GM21390 (cell line): ENCODE results near the gene ZNF746.
"Not testable (repeated sequence)": the region's sequence is repeated elsewhere in the genome, so short reads cannot be mapped to it uniquely, and the experiment has no call there.

Source experiments
- ATAC-seq: cut with Tn5 transposase; IDR thresholded peaks from one replicate; pipeline ENCODE4 v1.9.1; 2021; ENCODE audit not compliant: unreplicated experiment

The ZNF746 gene

DNA sequence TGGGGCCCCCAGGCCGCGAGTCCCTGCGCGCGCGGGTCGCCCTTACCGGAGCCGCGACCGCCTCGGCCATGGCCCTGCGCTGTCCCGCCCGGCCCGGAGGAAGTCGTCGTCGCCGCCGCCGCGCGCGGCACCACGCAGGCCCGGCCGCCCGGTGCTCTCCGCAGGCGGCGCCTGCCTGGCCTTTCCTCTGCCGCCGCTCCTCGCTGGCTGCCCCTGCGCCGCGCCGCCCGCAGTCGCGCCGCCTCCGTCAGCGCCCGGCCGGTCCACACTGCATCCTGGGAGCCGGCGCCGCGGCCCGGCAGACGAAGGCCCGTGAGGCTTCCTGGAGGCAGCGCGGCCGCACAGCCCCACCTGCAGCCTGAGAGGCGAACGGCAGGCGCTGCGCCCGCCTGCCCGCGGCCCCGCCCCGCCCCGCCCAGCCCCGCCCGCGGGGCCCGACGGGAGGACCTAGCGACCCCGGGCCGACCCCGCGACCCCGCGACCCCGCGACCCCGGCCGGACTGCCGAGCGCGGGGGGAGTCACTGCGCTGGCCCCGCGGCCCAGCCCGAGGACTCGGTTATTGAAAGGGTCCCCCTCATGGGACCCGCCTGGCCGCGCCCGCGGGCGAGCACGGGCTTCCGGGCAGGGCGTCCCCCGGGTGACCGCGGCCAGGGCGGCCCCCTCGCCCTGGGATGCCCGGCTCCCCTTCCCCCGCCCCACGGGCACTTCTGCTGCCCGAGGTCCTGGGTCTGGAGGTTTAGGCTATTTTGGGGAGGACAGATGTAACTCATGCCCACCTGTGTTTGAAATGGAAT is at the start of gene ZNF746:
Gene ZNF746, minus strand, starts transcription at position 343 of the 795 bp plus-strand sequence. Its CDS starts 273 bp downstream, at position 70.
- peak; percentile 96 for ATAC-seq

GRCh38 chr7:149547126-149547525 is 49.5 kb upstream of the ZNF746 start:
- no peak for ATAC-seq

GRCh38 chr7:149546331-149546730 is 48.7 kb upstream of the ZNF746 start:
- ATAC-seq: no peak

DNA sequence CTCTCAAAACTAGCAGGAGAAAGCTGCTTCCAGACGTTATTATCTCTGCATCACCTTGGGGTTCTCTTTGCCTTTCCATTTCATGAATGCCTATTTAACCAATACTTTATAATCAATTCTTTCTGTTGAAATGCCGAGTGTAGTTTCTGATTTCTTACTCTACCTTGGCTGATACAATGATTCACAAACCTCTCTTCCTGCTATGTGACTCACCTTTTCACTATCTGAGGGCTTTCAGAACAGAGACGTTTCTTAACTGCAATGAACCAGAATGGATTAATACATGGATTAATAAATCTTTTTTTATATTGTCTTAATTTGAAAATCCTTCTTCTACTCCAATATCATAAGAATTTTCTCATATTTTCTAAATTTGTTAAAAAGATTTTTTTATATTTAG is 46.4 kb upstream of the ZNF746 start:
- no peak for ATAC-seq

DNA sequence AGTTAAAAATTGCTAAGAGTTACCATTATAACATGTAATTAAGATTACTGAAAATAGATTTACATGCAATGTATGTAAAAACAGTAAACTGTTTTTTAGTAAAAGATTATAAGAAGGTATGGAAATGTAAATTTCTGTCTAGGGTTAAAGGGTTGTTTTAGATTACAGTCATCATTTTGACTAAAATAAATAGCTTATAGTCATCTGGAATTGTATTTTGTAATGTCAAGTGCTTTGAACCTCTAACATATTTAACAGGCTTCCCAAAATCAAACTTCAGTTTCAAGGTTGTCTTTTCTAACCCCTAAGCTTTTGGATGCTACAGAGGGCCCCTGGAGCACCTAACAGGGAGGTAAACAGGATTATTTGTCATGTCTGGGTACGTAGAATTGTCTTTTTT is 35.0 kb upstream of the ZNF746 start:
- no peak for ATAC-seq

DNA sequence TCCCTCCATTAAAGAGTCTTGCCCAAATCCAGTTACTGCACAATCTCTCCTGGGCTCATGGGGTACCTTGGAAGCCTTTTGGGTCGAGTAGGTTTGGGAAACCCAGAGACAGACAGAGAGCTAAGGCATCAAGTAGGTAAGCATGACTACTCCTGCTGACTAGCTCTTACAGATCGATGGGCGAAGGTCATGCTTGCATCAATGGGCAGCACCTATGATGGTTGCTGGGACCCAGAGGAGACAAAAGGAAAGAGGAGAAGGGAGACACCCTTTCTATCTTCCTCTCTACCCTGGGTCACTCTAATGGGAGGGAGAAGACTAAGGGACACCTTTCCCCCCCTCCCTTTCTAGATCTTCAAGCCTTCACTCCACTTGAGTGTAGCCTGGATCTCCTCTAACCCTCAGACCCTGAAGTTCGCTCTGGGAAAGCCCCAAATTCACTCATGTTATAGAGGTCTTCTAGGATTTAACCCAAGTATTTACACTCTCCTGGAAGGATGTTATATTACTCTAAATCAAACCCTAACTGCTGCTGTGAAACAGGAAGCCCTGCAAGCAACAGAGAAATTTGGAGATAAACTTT is 31.6 kb upstream of the ZNF746 start:
- ATAC-seq: no peak

GRCh38 chr7:149527414-149527813 is 29.8 kb upstream of the ZNF746 start:
- no peak for ATAC-seq

GRCh38 chr7:149525280-149525679 is 27.7 kb upstream of the ZNF746 start:
- ATAC-seq: no peak

DNA sequence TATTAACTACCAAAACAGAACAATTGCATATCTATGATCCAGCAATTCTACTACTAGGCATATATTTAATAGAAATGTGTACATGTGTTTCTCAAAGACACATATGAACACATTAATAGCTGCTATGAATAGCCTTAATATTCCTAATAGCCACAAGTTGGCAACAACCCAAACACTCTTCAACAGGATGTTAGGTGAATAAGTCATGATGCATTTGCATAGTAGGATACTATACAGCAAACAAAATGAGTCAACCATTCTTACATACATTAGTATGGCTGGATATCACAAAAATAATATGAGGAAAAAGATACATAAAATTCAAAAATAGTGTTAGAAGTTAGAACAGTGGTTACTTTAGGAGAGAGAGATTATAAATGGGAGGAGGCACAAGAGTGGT is 26.8 kb upstream of the ZNF746 start:
- no peak for ATAC-seq

DNA sequence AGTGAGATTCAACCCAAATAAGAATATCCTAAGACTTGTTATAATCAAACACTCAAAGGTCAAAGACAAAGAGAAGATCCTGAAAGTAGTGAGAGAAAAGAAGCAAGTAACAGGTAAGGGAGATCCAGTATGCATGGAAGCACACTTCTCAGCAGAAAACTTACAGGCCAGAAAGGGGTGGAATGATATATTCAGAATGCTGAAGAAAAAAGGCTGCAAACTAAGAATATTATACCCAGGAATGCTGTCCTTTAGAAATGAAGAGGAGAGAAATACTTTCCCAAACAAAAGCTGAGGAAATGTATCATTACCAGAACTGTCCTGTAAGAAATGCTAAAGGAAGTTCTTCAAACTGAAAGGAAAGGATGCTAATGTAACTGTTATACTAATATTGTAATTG is 12.6 kb upstream of the ZNF746 start:
- ATAC-seq: no peak

- no peak for ATAC-seq
These were observed 12.2 kb upstream of the ZNF746 start for GRCh38 chr7:149509774-149510173.

GRCh38 chr7:149505551-149505950 is 7.9 kb upstream of the ZNF746 start:
- ATAC-seq: no peak

DNA sequence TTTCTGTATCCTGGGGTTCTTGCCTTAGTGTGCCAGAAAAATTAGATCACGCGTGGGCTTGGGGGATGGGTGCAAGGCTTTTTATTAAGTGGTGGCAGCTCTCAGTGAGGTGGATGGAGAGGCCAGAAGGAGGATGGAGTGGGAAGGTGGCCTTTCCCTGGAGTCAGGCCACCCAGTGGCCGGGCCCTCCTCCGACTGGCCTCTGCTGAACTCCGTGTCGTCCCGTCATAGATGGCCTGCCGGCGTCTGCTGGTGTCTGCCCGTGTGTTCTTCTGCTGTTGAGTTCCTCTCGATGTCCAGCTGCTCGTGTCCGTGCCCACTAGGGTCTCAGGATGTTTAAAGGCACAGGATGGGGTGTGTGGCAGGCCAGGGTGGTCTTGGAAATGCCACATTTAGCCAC is 4.0 kb upstream of the ZNF746 start:
- no peak for ATAC-seq

DNA sequence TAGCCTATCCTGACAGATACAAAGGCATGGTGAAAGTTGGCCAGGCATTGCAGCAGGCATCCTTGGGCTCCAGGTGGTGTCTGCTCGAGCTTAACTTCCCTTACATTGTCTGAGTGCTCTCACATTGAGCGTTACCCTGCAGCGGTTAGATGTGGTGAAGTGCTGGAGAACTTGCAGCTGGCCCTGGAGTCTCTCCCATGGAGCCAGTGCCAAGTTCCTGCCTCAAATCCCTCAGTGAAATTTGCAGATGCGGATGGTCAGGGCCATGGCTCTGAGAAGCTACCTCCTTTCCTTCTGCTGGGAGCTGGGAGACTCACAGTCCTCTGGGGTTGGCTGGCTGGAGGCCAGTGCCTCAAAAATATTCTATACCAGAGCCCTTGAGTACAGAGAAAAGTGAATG is 3.3 kb upstream of the ZNF746 start:
- no peak for ATAC-seq

- ATAC-seq: no peak
These were observed 2.6 kb upstream of the ZNF746 start for GRCh38 chr7:149500201-149500600.

GRCh38 chr7:149498811-149499210 is 1.2 kb upstream of the ZNF746 start:
- no peak for ATAC-seq

DNA sequence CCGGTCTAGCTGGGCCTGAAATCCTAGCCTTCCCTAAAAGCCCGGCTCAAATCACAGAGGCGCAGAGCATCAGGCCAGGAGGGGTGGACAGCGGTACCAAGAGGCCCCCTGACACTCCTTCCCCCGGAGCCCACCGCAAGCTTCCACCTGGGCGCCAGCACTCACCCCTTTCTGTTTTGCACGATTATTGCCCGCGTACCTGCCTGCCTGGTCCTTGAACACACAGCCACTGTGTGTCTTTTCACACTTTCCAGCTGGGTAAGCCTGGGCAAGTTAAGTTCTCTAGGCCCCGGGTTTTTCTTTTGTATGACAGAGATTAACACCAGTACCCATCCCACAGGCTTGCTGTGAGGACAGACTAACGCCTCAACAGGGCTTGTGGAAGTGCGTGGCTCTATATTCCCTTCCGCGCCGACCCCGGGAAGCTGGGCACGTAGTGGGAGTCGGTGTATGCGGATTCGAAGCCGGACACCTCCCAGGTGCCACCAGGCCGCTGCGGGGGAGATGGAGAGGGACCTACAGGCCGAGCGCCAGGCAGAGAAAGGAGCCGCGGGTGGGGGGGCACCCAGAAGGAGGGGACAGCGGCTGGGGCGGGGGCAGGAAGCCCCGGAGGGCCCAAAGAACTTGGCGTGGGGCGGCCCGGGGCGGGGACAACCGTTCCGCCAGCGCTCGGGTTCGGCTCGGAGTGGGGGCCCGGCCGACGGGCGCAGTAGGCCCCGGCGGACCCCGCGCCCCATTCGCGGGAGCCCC is 792 bp downstream of the ZNF746 start:
- peak; percentile 36 for ATAC-seq

- ATAC-seq: no peak
These were observed 1.6 kb downstream of the ZNF746 start for GRCh38 chr7:149495785-149496641.

DNA sequence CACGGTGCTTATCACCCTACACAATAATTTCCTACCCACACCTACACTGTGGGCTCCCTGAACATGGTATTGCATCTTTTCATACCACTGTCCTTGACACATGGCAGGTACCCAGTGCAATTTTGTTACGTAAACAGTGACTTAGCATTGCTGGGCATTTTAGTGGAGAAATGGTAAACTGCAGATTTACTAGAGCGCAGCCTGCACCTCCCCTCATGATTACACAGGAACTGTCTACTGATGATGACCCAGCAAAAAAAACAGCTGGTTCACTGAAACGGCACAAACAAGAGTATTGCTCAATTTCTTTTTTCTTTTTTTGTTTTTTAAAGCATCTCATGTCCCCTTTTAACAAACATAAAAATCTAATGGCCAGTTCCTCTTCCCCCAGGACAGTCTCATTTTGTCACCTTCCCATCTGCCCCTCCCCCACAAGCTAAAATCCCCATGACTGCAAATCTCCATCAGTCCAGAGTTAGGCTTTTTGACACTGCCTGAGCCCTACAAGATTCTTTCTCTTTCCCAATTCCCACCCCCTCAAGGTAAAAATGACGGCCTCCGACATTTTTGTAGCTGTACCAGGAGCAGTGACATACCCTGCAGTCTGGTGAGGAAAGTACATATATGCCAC is 2.8 kb downstream of the ZNF746 start:
- ATAC-seq: no peak

DNA sequence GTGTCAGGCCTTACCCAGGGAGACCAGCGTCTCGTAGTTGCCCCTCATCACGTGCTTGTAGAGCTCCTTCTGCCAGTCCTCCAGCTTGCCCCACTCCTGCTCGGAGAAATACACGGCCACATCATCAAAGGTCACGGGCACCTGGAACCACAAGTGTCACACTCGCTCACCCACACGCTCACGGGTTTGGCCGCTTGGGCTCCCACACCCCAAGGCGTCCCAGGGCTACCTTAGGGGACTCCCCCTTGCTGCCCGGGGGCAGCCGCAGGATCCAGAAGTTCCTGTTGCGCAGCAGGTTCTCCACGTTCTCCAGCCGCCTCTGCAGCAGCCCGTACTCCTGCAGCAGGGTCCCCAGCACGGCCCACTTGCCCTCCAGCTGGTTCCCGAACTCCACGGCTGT is 3.6 kb downstream of the ZNF746 start:
- not testable (repeated sequence) for ATAC-seq

- ATAC-seq: no peak
These were observed 4.2 kb downstream of the ZNF746 start for GRCh38 chr7:149493366-149493765.
